ENCODE data around the gene PDCD2L. TPM values are rescaled to one million over a fixed set of nuclear protein-coding genes. Genes with fewer than 3 reads are reported as not detected.

PDCD2L gene
- total and polyA plus RNA-seq, 2 of the 8 experiments (the other 6 are each of a cell fraction or from before 2014, with no cell fraction given): 51.5 to 78.1 TPM

- TF ChIP-seq, protein P1, sequence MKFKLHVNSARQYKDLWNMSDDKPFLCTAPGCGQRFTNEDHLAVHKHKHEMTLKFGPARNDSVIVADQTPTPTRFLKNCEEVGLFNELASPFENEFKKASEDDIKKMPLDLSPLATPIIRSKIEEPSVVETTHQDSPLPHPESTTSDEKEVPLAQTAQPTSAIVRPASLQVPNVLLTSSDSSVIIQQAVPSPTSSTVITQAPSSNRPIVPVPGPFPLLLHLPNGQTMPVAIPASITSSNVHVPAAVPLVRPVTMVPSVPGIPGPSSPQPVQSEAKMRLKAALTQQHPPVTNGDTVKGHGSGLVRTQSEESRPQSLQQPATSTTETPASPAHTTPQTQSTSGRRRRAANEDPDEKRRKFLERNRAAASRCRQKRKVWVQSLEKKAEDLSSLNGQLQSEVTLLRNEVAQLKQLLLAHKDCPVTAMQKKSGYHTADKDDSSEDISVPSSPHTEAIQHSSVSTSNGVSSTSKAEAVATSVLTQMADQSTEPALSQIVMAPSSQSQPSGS (IDR thresholded peaks at IDR 0.05; ENCODE audit: low read length): no peak
- TF ChIP-seq BRCA1 (IDR thresholded peaks at IDR 0.05; ENCODE audit: low read depth, low read length): no peak
- no peak for TF ChIP-seq NANOG (IDR thresholded peaks at IDR 0.05; ENCODE audit: insufficient read depth, low read depth, low read length, poor library complexity, severe bottlenecking)
- TF ChIP-seq USF2 (IDR thresholded peaks at IDR 0.05; ENCODE audit: low read length): no peak
- no peak for TF ChIP-seq RFX5 (IDR thresholded peaks at IDR 0.05; ENCODE audit: borderline replicate concordance, low read depth, low read length)
Observed at GRCh38 chr19:34367624-34367957, 36.6 kb upstream of the PDCD2L start (continued).
